ENCODE results near the gene RGS3.

Gene RGS3

DNA sequence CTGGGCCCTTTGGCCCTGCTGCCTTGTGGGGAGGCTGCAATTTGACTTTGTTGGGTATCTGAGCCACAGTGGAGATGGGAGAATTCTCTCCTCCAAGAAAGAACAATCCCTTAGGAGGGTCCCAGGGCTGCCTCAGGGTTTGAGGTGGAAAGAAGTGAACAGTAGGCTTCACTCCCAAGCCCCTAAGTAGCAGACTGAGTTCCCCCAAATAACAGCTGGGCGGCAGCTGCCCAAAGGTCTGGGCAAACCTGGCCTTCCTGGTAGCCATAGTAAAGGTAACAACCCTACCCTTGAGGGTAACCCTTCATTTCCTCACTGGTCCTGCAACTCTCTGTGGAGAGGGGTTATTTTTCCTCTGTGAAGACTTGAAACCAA is 746 bp downstream of the RGS3 start:
- TF ChIP-seq ZBTB7A (IDR thresholded peaks at IDR 0.05; ENCODE audit: low read depth) (no peak), REST (IDR thresholded peaks at IDR 0.05; ENCODE audit: low read depth) (no peak)

- TF ChIP-seq REST (IDR thresholded peaks at IDR 0.05; ENCODE audit: low read depth) (no peak), EP300 (IDR thresholded peaks at IDR 0.05; ENCODE audit: borderline replicate concordance) (no peak)
Measured at GRCh38 chr9:113465599-113466140, 2.1 kb downstream of the RGS3 start.

DNA sequence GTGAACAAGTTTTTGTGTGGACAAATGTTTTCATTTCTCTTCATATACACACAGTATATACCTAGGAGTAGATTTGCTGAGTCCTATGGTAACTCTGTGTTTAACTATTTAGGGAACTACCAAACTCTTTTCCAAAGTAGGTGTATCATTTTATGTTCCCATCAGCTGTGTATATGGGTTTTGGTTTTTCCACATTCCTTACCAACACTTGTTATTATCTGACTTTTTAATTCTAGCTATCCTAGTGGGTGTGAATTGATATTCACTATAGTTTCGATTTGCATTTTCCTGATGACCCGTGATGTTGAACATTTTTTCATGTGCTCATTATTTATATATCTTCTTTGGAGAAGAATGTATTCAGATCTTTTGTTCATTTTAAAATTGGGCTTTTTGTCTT is 3.7 kb downstream of the RGS3 start:
- TF ChIP-seq NFIC (IDR thresholded peaks at IDR 0.05) (no peak), FOXM1 (IDR thresholded peaks at IDR 0.05; ENCODE audit: borderline replicate concordance, low read depth) (no peak), YY1 (IDR thresholded peaks at IDR 0.05; ENCODE audit: low read depth) (no peak), REST (IDR thresholded peaks at IDR 0.05; ENCODE audit: low read depth) (no peak), USF1 (IDR thresholded peaks at IDR 0.05) (no peak), RAD21 (IDR thresholded peaks at IDR 0.05; ENCODE audit: low read depth) (no peak), TAF1 (IDR thresholded peaks at IDR 0.05; ENCODE audit: low read depth) (no peak), TCF12 (IDR thresholded peaks at IDR 0.05; ENCODE audit: low read depth) (no peak), ZBTB7A (IDR thresholded peaks at IDR 0.05; ENCODE audit: low read depth) (no peak), EP300 (IDR thresholded peaks at IDR 0.05; ENCODE audit: borderline replicate concordance) (no peak), MAX (IDR thresholded peaks at IDR 0.05) (no peak), TEAD4 (IDR thresholded peaks at IDR 0.05) (no peak), CREB1 (IDR thresholded peaks at IDR 0.05; ENCODE audit: low read depth) (no peak), EGR1 (IDR thresholded peaks at IDR 0.05) (no peak), CEBPB (IDR thresholded peaks at IDR 0.05) (no peak)

- TF ChIP-seq MAX (IDR thresholded peaks at IDR 0.05) (no peak), REST (IDR thresholded peaks at IDR 0.05; ENCODE audit: low read depth) (no peak), YY1 (IDR thresholded peaks at IDR 0.05; ENCODE audit: low read depth) (no peak), FOXM1 (IDR thresholded peaks at IDR 0.05; ENCODE audit: borderline replicate concordance, low read depth) (no peak), CEBPB (IDR thresholded peaks at IDR 0.05) (no peak), TAF1 (IDR thresholded peaks at IDR 0.05; ENCODE audit: low read depth) (no peak), USF1 (IDR thresholded peaks at IDR 0.05) (no peak), NFIC (IDR thresholded peaks at IDR 0.05) (no peak), EGR1 (IDR thresholded peaks at IDR 0.05) (no peak), EP300 (IDR thresholded peaks at IDR 0.05; ENCODE audit: borderline replicate concordance) (no peak), TCF12 (IDR thresholded peaks at IDR 0.05; ENCODE audit: low read depth) (no peak), ZBTB7A (IDR thresholded peaks at IDR 0.05; ENCODE audit: low read depth) (no peak), TEAD4 (IDR thresholded peaks at IDR 0.05) (no peak), CREB1 (IDR thresholded peaks at IDR 0.05; ENCODE audit: low read depth) (no peak), RAD21 (IDR thresholded peaks at IDR 0.05; ENCODE audit: low read depth) (no peak)
Measured at GRCh38 chr9:113468716-113469448, 5.4 kb downstream of the RGS3 start.

Measured in Ishikawa (cell line).